T47D (cell line): ENCODE data around the gene MIDN.

Source experiments
- DNase-seq, 2 experiments: peaks; one replicate each; pipeline versions ENCODE4 v3.0.0 to v3.0.0-alpha.2; 2011 to 2012; ENCODE audit warnings: low read depth in 1 of 2, low spot score in 1 of 2
- JUND ChIP-seq: IDR thresholded peaks from 2 replicates; pipeline ENCODE4 v1.6.1; 2012; ENCODE audit warnings: low read depth
- in situ Hi-C: cut with HindIII; loops from 2 replicates; pipeline ENCODE4 v1.10.0; 2016; ENCODE audit warnings: low sequenced_read_pairs, low pct_unique_long_range_greater_than_20kb

MIDN gene

DNA sequence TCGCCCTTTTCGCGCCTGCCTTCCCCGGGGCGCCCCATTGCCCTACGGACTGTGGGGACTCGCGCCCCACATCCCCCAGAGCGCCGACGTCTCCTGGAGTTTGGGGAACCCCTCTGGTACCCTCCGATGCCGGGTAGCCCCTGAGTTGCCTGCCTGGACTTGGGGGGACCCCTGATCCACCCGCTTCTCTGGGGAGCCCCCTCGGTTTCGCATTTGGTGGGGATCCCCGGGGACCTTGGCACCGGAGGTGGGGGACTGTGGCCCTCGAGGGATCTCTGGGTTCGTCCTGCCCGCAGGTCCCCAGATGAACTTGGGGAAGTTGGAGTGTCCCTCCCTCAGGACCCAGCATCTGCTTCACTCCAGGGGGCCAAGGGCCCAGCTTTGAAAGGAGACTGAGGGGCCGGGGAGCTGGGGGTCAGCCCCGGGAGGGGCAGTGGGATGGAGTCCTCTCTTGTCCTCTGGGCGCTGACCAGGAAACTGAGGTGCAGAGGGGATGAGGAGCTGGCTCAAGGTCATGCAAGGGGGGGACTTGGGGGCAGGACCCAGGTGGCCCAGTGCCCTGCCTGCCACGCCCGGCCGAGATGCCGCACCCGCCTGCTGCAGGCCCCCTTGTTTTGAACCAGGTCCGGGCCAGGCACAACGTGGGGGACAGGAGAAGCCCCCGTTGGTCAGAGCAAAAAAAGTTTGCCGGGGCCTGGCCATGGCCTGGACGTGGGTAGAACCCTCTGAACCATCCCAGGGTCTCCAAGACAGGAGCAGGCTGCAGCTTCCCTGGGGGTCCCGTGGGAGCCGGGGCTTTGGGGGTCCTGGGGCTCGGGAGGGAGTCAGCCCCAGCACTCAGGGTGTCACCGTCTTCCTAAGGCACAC, 38.3 kb downstream of the MIDN start:
- no peak for TF ChIP-seq JUND
- in situ Hi-C loops: no loop called here
- DNase-seq: no peak

- DNase-seq: no peak
- in situ Hi-C loops: no loop called here
- TF ChIP-seq JUND: no peak
These were observed 39.2 kb downstream of the MIDN start for GRCh38 chr19:1287354-1288225.

GRCh38 chr19:1288226-1288612, 39.8 kb downstream of the MIDN start:
- TF ChIP-seq JUND: no peak
- in situ Hi-C loops: no loop called here
- DNase-seq: no peak

GRCh38 chr19:1288833-1289685, 40.7 kb downstream of the MIDN start:
- in situ Hi-C loops: no loop called here
- no peak for DNase-seq
- TF ChIP-seq JUND: no peak

GRCh38 chr19:1289686-1290025, 41.3 kb downstream of the MIDN start:
- no peak for TF ChIP-seq JUND
- DNase-seq: no peak
- in situ Hi-C loops: no loop called here

DNA sequence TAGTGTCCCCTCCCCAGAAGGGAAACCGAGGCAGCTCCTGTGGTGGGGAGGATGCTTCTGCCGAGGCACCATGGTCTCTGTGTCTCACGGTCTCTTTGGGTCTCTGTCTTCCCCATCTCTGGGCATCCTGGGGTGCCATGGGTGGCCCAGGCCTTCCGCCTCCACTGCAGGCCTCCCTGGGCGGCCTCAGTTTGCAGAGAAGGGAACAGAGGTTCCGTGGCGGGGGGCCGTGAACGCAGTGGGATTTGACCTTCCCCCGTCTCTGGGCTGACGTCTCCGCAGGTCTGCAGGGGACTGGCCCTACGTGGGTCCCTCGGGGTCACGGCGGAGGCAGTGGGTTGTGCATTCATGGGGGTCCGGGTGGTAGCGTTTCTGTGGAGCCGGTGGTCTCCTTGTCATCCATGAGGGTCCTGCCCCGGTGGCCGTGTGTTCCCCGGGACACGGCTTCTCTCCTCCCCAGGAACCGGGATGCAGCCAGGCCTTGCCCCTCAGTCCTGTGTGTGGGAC, 41.9 kb downstream of the MIDN start:
- in situ Hi-C loops: no loop called here
- TF ChIP-seq JUND: no peak
- DNase-seq: no peak

DNA sequence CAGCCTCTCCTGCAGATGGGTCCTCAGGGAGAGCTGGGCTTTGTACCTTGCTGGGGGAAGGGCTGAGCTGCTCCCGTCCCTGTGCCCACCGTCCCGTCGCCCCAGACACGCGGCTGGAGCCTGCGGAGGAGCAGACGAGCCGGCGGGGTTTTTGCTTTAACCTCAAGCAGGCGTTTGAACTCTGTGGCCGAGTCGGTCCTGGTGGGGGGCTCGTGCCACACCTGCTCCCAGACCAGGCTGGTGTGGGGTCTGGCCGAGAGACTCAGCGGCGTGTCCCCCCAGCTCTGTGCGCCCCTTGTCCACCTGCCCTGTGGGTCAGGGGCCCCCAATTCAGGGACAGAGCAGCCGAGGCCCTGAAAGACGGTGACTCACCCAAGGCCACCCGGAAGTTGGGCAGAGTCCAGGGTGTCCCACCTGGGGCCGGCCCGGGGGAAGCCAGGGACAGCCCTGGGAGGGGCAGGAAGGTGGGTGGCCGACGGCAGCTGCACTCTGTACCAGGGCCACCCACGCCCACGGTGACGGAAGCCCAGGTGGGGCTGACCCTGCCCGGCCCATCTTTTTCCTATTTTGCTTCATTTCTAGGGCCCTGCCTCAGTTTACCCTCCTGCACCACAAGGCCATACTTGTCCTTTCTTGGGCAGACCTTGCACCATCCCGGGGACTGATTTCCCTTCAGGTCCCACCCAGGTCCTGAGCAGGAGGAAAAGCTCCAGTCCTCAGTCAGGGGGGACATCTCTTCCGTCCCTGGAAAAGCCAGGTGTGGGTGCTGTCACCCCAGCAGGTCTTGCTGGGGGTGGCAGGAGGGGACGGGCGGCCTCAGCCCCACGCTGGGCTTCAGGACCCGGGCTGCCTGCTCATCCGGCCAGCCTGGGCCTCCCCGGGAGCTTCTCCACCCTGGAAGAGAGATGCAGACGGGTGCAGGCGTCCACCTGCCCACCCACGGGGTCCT, 42.6 kb downstream of the MIDN start:
- no peak for DNase-seq
- TF ChIP-seq JUND: no peak
- in situ Hi-C loops: no loop called here

DNA sequence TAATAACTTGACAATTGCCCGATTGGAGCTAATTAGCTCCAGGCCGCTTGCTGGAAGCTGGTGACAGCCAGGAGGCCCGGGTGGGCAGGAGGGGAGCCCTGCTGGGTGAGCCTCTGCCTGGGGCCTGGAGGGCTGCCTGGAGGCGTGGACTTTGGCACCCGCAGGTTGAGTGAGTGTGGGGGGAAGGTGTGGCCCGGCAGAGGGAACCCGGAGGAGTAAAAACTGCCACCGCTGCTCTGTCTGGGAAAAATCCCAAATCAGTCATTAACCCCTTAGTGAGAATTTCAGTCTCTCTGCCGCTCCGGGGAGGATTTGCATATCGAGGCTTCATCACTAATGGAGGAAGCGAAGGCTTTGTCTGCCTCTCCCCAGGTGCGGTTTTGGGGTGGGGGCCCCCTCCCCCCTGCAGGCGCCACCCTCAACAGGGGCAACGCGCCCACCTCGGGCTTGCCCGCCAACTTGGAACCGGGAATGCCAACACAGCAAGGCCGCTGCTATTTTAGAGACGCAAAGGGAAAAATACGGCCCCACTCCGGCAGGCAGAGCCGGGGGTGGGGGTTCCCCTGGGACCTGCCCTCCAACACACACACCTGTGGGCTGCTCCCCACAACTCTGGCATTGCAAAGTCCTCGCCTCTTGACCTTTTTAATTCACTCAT, 43.5 kb downstream of the MIDN start:
- in situ Hi-C loops: no loop called here
- TF ChIP-seq JUND: no peak
- no peak for DNase-seq

GRCh38 chr19:1292419-1293151, 44.2 kb downstream of the MIDN start:
- no peak for DNase-seq
- TF ChIP-seq JUND: no peak
- in situ Hi-C loops: no loop called here

DNA sequence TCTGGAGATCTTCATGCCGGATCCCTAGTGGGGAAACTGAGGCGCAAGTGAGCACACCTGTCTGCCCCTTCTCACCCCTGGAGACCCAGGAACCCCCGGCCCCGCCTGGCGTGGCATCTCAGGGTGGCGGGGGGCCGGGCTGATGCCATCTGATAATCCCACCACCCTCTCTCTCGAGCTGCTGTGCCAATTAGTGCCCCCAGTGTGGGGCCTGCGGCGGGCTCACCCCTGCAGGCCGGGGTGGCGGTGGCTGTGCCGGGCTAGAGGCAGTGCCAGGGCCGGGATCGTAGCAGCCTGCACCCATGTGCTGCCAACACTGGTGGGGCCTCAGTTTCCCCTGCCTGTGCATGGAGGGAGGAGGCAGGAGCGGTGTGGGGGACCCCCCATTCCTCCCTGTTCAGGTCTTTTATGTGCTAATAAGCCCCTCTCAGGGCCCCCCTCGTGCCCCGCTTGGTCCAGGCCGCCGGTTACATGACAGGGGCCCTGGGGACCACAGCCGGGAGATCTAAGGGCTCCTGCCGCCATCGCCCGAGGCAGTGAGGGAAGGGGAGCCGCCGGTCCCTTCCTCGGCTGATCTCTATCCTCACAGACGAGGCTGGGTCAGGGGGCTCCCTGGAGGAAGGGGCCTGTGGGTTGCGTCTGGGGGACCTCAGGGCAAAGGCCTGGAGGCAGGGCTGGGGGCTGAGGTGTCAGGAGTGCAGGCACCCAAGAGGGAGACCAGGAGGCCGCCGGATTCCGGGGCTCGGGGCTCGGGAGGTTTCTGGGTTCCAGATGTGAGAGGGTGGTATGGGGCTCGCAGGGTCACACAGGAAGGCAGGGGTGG, 45.6 kb downstream of the MIDN start:
- TF ChIP-seq JUND: no peak
- DNase-seq: no peak
- in situ Hi-C loops: no loop called here
